Lower leg skin (tissue), 3 donors: ENCODE data around the gene ATP6V1E1.

Experiments used
- CTCF ChIP-seq, 3 donors: fragments of 450-650 bp; IDR thresholded peaks; one replicate each; pipeline ENCODE4 v1.5.1; 2016; ENCODE audit warnings: antibody characterized with exemption in 3 of 3, mild to moderate bottlenecking in 3 of 3, moderate library complexity in 2 of 3
- POLR2A ChIP-seq, 2 donors: fragments of 450-650 bp; IDR thresholded peaks; one replicate each; pipeline ENCODE4 v1.6.1; 2016 to 2017; ENCODE audit warnings: antibody characterized with exemption in 2 of 2, mild to moderate bottlenecking in 1 of 2, moderate library complexity in 1 of 2

GRCh38 chr22:17655289-17655688 lies 26.7 kb upstream of the ATP6V1E1 start:
- TF ChIP-seq CTCF (IDR thresholded peaks at IDR 0.05), result no peak
- TF ChIP-seq POLR2A (IDR thresholded peaks at IDR 0.05), result no peak
